ENCODE data around the gene FLACC1. TPM values are rescaled to one million over a fixed set of nuclear protein-coding genes. Genes with fewer than 3 reads are reported as not detected.
"Not testable (repeated sequence)": the region's sequence is repeated elsewhere in the genome, so short reads cannot be mapped to it uniquely, and the experiment has no call there.

The FLACC1 gene
- total RNA-seq, 1 donor from 2014 or later: 0.69 TPM

DNA sequence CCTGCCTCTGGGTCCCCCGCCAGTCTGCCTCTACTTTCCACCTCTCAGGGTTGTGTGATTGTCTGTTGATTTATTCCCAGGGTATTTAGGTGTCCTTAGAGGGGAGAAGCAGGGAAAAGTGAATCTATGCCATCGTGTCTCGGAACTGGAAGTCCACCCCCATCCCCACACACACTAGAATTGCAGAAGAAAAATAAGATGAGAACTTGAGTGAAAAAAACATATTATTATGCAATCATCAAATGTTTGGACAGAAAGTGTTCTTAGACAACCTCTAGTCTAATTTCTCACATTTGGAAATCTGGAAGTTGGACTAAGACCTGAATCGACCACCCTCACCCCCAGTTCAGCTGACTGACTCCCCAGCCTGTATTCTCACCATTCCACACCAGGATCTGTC, 110.9 kb downstream of the FLACC1 start:
- Mint-ChIP-seq H3K4me3 (ENCODE audit: low read depth) (no peak overlapping the region), H3K4me1 (ENCODE audit: low read depth) (no peaks in the 10 kb centered on the region), H3K9me3 (ENCODE audit: low read depth) (peaks cover 7% of the 10 kb centered on the region), H3K27ac (no peak overlapping the region), H3K36me3 (ENCODE audit: insufficient read depth) (peaks cover 2% of the 10 kb centered on the region), H3K27me3 (no peaks in the 10 kb centered on the region)
- no peak for DNase-seq (ENCODE audit: low spot score, unreplicated experiment)
- TF ChIP-seq, protein P1, sequence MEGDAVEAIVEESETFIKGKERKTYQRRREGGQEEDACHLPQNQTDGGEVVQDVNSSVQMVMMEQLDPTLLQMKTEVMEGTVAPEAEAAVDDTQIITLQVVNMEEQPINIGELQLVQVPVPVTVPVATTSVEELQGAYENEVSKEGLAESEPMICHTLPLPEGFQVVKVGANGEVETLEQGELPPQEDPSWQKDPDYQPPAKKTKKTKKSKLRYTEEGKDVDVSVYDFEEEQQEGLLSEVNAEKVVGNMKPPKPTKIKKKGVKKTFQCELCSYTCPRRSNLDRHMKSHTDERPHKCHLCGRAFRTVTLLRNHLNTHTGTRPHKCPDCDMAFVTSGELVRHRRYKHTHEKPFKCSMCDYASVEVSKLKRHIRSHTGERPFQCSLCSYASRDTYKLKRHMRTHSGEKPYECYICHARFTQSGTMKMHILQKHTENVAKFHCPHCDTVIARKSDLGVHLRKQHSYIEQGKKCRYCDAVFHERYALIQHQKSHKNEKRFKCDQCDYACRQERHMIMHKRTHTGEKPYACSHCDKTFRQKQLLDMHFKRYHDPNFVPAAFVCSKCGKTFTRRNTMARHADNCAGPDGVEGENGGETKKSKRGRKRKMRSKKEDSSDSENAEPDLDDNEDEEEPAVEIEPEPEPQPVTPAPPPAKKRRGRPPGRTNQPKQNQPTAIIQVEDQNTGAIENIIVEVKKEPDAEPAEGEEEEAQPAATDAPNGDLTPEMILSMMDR (IDR thresholded peaks at IDR 0.05; ENCODE audit: unreplicated experiment): no peak

DNA sequence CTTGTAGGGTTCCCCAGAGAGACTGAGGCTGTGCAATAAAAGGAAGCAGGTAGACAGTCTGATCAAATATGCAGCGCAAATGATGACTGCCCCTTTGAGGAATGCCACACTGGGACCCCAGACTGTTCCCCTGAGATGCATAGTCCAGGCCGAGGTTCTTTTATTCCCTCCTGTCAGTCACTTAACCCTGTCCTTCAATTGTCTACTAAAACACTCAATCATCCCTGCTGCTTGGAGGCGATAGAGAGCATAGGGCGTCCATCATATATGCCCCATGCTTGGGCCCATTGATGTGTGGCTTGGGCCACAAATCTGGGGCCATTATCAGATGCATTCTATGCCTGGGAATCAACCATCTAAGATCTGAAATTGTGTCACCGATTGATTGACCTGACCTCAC, 112.3 kb downstream of the FLACC1 start:
- TF ChIP-seq, protein P1 (IDR thresholded peaks at IDR 0.05; ENCODE audit: unreplicated experiment): no peak
- no peak overlapping the region for H3K4me3 Mint-ChIP-seq (ENCODE audit: low read depth)
- H3K4me1 Mint-ChIP-seq (ENCODE audit: low read depth): no peaks in the 10 kb centered on the region
- H3K27me3 Mint-ChIP-seq: no peaks in the 10 kb centered on the region
- peaks cover 2% of the 10 kb centered on the region for H3K36me3 Mint-ChIP-seq (ENCODE audit: insufficient read depth)
- peaks cover 15% of the 10 kb centered on the region for H3K9me3 Mint-ChIP-seq (ENCODE audit: low read depth)
- no peak for DNase-seq (ENCODE audit: low spot score, unreplicated experiment)
- H3K27ac Mint-ChIP-seq: no peak overlapping the region

DNA sequence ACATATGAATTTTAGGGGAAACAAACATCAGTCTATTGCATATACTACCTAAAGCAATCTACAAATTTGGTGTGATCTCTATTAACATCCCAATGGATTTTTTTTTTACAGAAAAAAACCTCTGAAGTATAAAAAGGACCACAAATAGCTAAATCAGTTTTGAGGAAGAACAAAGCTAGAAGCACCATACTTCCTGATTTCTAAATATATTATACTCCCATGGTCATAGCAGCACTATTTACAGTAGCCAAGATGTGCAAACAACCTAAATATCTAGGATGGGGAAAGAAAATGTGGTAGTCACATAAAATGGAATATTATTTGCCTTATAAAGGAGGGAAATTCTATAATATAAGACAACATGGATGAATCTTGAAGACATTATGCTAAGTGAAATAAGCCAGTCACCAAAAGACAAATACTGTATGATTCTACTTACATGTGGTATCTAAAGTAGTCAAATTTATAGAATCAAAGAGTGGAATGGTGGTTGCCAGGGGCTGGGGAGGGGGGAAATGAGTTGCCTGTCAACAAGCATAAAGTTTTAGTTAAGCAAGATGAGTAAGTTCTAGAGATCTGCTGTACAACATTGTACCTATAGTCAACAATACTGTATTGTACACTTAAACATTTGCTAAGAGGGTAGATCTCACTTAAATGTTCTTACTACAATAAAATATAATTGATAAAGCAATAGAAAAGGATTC, 114.4 kb downstream of the FLACC1 start:
- DNase-seq (ENCODE audit: low spot score, unreplicated experiment): no peak
- no peaks in the 10 kb centered on the region for H3K27me3 Mint-ChIP-seq
- H3K9me3 Mint-ChIP-seq (ENCODE audit: low read depth): peaks cover 15% of the 10 kb centered on the region
- H3K4me3 Mint-ChIP-seq (ENCODE audit: low read depth): no peak overlapping the region
- no peak overlapping the region for H3K27ac Mint-ChIP-seq
- peaks cover 3% of the 10 kb centered on the region for H3K36me3 Mint-ChIP-seq (ENCODE audit: insufficient read depth)
- TF ChIP-seq, protein P1 (IDR thresholded peaks at IDR 0.05; ENCODE audit: unreplicated experiment): no peak
- no peaks in the 10 kb centered on the region for H3K4me1 Mint-ChIP-seq (ENCODE audit: low read depth)

DNA sequence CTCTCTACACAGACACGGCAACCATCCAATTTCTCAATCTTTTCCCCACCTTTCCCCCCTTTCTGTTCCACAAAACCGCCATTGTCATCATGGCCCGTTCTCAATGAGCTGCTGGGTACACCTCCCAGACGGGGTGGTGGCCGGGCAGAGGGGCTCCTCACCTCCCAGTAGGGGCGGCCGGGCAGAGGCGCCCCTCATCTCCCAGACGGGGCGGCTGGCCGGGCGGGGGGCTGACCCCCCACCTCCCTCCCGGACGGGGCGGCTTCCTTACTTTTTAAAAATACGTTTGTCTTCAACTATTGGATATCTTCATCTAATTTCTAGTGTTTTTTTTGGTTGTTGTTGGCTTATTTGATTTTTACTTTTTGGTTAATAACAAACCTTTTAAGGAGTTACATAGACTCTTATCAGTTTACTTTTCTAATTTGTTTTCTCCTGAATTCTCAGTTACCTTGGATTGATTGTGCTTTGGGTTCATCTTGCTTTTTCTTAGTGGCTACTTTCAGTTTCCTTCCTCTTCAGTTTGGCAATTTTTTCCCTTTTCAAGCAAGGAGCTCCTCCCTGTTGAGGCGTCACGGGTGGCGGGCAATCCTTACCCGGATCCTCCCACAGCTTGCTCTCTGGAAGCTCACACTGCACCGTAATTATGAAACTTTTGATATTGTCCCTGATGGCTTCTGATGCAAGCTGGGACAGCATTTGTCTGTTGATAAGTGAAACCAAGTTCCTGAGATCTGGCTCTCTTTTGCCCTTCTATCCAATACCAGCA, 117.8 kb downstream of the FLACC1 start:
- H3K27me3 Mint-ChIP-seq; H3K4me3 Mint-ChIP-seq (ENCODE audit: low read depth); H3K36me3 Mint-ChIP-seq (ENCODE audit: insufficient read depth); DNase-seq (ENCODE audit: low spot score, unreplicated experiment); H3K4me1 Mint-ChIP-seq (ENCODE audit: low read depth); H3K27ac Mint-ChIP-seq: not testable (repeated sequence)
- peaks cover 15% of the 10 kb centered on the region for H3K9me3 Mint-ChIP-seq (ENCODE audit: low read depth)

Other genes with a start within 250 kb of the FLACC1 start
- 46.1 and 50.0 TPM in 2 replicates for gene CFLAR, start 241.2 kb downstream of the FLACC1 start, total RNA-seq
- 9.0 and 9.9 TPM in 2 replicates for gene CASP10, start 174.2 kb downstream of the FLACC1 start, total RNA-seq
- gene CASP8, start 96.8 kb downstream of the FLACC1 start, total RNA-seq: 2.8 and 5.0 TPM in 2 replicates
- 17.9 and 18.2 TPM in 2 replicates for gene TRAK2, start 94.1 kb upstream of the FLACC1 start, total RNA-seq
- 48.2 and 51.0 TPM in 2 replicates for gene STRADB, start 94.4 kb upstream of the FLACC1 start, total RNA-seq

All from progenitor cell of endocrine pancreas (in vitro differentiated cells).